ENCODE results near the gene KCNN3. TPM values are rescaled to one million over a fixed set of nuclear protein-coding genes. Genes with fewer than 3 reads are reported as not detected.
A peak's percentile ranks its signal among the peaks of the same experiment; 100 is the strongest.

KCNN3 gene
- total RNA-seq, 1 experiment from 2014 or later = 0.40 TPM

DNA sequence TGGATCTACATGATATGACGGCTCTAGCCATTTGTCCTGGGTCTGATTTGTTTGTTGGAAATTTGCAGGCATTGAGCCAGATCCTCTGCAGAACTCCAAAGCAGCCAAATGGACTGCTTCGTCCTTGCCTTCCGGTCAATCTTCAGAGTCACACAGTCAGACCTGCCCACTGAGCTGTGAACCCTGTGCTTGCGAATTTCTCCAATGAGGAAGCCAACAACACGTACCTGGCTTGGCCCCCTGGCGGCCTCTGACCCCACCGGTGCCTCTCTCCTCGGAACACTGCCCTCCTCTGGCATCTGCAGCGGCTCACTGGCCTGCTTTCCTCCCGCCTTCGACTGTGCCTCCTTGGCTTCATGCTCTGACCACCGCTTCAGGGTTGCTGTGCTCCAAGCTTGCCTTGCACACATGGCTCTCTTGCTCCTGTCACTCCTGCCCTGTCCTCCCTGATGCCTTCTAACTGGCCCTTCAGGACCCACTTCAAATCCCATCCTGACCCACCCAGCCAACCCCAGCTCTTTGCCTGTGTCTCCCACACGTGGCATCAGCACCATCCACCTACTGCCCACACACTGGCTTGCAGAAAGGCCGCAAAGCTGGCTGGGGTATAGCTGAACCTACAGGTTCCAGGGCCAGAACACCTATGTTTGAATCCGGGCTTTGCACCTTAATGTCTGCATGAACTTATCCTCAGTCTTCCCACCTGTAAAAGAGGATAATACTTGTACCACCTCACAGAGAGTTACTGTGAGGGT is 128.2 kb downstream of the KCNN3 start:
- no peak for DNase-seq (ENCODE audit: extremely low read depth, low read depth)

DNA sequence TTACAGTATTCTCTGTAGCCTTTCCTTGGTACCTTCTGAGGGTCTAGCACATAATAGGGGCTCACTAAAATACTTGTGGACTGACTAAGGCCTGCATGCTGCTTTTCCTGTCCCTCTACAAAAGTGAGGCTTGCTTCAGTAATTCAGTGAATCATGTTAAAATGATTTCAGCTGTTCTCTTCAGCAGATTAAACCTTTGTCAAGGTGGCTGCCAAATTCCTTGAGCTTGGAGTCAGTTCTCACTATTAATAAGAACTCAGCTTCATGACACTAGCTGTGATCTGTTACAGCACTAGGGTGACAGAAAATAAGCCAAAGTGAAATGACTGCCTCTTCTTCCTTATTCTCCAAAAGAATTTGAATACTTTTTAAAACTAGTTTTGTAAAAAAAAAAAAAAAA is 128.8 kb downstream of the KCNN3 start:
- DNase-seq (ENCODE audit: extremely low read depth, low read depth) = no peak

DNA sequence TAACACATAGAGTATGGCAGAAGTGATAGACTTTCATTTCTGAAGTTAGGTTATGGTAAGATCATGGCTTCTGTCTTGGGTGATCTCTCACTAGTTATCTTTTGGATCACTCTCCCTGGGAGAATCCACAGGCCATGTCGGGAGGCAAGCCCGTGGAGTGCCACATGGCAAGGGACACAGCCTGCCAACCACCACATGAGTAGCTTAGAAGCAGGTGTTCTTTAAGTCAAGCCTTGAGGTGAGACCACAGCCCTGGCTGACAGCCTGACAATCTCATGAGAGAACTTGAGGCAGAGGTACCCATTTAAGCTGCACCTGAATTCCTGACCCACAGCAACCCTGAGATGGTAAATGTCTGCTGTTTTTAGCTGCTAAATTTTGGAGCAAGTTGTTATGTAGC is 130.4 kb downstream of the KCNN3 start:
- no peak for DNase-seq (ENCODE audit: extremely low read depth, low read depth)

DNA sequence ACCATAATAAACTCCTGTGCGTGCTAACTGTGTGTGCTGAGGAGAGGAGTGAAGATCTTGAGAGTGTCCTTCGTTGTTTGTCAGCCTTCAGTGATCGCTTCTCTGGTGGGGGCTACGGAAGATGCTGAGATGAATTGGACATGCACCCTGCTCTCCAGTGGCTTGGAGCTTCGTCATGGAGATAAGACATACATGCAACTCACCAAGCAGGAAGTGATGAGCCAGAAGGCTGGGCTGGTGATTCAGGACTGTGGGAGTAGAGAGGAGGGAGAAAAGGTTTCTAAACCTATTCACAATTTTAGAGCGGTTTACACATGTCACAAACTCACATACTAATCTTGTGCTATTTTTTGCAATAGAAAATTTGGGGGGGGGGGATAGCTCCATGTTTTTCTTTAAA is 133.2 kb downstream of the KCNN3 start:
- DNase-seq (ENCODE audit: extremely low read depth, low read depth) = peak; percentile 28

DNA sequence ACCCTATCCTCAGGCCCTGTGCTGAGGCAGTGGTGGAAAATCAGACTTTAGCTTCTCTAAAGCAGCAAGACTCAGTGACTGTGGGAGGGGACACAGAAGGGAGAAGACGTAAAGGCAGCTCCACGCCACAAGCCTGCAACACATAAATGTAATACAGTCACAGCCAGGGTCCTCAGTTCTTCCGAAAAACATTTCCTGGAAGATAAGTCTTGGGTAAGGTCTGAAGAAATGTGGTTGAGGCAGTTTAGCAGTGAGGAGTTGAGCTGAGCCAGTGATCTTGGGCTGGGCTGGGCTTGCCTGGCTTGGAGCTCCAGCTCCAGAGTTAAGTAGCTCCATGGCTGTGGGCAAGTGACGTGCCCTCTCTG is 134.3 kb downstream of the KCNN3 start:
- no peak for DNase-seq (ENCODE audit: extremely low read depth, low read depth)

DNA sequence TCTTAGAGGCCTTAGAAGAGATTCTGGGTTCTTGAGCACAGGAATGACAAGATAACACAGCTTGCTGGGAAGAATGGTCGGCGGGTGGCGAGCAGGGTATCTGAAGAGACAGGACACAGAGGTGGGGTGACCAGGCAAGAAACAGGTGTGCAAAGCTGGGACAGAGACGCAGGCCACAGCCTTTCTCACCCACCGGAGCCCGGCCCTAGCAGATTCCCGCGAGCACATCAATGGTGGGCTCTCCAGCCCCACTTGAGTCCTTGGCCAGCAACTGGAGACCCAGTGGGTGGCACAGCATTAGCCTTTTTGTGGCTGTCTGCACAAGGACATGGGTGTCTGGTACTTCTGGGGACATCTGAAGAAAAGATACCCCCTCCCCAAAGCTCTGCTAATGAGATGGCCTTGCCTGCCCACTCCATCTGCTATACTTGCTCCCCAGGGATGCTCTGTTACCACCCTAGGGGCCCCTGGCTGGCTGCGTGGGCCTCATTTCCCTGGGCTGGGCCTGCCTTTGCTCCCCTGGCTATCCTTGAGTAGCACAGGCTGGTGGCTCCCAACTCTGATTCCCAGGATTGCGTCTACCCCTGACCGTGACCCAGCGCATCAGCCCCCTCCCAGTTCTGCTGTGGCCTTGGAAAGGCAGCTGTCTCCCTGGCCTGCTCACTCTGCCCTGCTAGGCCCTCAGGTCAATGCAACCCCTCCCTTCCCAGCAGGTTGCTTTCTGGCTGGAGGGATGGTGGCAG is 134.8 kb downstream of the KCNN3 start:
- DNase-seq (ENCODE audit: extremely low read depth, low read depth) = no peak

DNA sequence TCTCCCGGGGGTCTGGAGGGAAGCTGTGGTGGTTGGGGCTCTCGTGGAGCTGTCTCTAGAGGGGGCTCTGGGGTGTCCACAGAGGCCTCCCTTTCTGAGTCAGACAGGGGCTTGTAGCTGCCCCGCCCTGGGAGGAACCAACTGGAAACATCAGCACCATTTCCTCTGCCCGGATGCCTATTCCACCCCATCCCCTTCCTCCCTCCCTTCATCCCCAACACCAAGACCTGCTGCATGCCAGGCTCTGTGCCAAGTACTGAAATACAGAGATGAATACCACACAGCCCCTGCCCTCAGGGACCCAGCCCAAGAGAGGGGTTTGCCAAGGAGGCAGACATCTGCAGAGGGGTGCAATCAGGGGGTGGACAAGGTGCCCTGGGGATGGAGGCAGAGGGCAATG is 136.5 kb downstream of the KCNN3 start:
- DNase-seq (ENCODE audit: extremely low read depth, low read depth) = no peak

DNA sequence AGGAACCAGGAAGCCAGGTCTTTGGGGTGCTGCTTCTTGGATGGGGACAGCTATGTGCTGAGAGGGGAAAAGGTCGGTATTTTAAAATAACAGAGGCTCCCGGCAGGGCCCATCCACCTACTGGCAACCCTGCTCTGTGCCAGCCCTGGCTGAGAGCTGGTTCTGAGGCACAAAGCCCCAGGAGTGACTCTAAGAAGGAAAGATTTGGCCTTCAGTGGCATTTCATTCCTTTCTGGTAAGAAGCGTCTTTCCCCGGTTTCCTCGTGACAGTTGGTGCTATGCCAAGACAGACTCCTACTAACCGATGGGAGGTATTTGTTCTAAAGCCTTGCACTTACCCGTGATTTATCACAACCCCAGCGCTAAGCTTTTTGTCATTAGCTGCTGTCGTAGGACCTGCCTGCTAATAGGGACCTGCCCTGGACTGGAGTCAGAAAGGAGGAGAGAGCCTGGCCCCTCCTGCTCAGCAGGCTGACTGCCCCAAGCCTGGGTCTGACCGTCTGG is 139.0 kb downstream of the KCNN3 start:
- DNase-seq (ENCODE audit: extremely low read depth, low read depth) = peak; percentile 91

DNA sequence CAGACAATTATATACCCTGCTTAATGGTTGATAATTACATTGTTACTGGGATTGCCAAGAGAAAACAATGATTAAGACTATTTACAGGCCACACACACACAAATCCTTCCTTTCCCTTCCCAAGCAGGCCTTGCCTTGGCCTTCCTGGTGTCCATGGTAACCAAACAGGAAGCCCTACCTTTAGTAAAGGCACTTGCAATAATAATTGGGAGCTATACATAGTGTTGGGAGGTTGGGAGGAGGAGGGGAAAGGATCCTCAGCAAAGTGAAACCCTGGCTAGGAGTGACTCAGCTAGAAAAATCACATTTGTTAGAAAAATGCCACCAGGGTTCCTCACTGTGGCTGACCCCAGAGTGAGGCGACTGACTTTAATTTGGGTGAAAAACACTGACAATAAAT is 139.8 kb downstream of the KCNN3 start:
- peak; percentile 83 for DNase-seq (ENCODE audit: extremely low read depth, low read depth)

DNA sequence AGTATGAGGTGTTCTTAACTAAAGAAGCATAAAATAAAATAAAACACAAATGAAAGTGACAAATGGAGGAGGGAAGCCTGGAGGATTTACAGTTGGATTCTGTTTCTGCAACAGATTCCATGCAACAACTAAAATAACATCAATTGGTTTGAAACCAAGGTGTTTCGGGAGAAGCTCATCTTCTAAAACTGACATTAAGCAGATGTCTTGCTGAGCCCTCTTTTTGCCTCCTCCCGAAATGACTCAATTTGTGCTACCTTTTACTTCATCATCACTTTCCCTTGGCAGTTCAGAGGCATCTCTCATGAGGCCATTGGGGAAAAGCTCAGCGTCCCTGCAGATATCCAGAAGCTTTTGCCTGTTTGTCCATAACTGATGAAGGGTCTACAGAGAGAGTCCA is 140.5 kb downstream of the KCNN3 start:
- DNase-seq (ENCODE audit: extremely low read depth, low read depth) = no peak

DNA sequence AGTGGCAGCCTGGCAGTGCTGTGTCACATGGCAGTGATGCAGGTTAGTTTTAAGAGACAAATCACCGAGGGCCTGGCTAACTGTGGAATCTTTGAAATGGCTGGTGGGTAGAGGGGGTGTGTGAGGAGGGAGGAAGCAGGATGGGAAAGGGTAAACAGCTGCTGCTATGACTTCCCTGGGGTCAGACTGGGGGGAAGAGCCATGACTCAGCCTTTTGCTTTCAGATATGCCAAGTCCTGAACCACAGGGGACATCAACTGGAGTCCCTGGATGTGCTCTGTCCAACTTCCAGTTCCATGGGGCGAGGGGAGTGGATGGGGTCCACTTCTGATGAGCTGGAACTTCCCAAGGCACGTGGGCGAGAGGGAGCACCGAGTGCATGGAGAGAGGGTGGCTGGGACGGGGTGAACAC is 141.0 kb downstream of the KCNN3 start:
- DNase-seq (ENCODE audit: extremely low read depth, low read depth) = no peak

DNA sequence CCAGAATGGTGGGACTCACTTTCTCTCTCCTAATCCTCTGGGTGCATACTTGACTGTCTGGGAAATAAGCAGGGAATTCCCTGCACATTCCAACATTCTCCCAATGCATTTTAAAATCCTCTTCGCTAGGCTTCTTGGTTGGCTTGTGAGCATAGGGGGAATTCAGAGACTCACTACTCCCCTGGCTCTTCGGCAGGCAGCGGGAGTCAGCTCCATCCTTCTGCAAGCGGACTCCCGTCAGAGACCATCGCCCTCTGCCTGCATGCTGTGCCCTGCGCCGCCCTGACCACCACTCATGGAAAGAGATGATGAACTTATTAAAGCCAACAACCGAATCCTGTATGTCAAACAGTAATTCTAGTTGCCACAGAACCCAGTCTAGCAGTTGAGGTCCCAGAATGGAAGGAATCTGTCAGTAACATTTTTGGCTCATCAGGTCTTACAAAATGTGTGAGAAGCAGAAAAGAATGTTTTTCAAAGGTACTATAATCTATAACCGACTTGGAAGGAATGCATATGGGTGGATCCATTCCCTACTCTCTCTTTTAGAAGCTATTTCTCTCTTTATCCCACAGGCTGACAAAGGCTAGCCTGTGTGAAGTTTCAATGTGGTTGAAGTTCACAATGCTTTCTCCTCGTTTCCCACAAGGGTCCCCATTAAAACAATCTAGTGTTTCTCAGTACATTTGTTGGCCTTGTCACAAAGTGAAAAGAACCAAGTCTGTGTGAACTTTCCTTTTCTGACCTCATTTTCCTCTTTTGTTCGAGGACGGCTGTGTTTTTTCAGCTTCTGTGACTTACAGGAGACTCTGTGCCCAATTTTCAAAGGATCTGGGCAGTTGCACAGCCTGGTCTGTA is 143.0 kb downstream of the KCNN3 start:
- no peak for DNase-seq (ENCODE audit: extremely low read depth, low read depth)

DNA sequence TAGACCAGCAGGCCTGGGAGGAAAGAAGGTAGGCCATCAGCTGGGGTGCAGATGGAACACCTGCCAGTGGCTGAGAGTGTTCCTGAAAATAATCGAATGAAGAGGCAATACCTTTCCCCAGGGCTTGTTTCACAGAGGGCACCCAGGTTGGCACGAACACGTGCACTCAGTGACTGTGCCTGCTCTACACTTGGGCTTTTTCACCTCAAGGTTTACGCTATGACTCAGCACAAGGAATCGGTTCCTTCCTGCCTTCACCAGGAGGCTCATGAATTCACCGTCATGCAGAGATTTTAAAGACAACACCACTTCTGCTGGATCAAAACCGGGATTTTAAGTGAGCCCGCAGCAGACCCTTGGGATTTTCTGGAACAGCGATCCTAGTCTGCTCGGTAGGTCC is 143.6 kb downstream of the KCNN3 start:
- DNase-seq (ENCODE audit: extremely low read depth, low read depth) = peak; percentile 64

DNA sequence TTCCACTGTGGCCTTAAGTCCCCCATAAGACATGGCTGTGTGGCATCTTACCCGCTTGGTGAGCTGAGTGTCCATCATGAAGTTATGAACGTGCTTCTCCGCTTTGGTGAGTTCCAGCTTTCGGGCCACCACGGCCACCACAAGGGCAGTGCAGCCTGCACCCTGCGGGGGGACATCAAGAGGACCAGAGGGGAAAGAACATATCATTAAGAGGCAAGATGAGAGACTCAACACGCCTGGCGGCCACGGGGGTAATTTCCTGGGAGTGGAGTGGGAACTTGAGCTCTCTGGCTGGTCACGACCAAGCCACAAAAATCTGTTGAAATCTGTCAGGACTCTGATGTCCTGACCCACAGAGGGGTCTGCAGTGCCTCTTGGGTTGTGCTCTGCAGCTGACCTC is 144.2 kb downstream of the KCNN3 start:
- no peak for DNase-seq (ENCODE audit: extremely low read depth, low read depth)

DNA sequence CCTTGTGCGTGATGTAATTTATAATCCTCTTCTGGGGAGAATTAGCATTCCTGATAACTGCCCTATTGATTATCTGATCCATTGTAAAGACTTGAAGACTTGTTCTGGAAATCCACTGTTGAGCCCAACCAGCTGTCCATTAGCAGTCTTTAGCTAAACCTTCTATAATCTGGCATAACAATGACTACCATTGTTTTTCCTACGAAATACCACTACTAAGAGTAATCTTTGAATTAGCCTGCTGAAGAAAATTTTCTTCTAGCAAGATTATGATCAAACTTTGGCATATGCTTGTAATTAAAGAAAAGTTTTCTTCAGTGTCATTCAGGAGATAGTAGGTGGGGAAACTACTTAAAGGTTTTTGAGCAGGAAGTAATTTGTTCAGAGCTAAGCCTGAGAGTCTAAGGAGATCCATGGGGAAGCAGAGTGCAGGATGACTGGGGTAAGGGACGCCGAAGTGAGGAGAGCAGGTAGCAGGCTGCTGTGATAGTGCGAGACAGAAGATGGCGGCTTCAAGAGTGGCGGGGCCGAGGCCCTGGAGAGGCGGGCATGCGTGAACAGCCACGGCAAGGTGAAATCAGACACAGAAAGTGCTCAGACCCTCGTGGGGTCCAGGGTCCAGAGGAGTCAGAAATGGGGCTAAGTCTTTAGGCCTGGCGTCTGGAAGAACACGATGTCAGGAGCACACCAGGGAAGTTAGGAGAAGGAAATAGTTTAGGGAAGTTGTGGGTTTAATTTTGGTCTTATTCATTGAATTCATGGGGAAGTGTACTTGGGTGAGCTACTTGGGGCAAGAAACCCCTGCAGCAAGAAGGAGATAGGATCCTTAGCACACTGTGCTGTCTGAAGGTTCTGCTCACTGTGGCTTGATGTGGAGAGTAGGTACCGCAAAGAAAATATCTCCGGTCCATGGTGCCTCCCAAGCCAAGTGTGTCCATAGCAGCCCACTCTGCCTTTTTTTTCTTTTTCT is 149.5 kb downstream of the KCNN3 start:
- DNase-seq (ENCODE audit: extremely low read depth, low read depth) = no peak

DNA sequence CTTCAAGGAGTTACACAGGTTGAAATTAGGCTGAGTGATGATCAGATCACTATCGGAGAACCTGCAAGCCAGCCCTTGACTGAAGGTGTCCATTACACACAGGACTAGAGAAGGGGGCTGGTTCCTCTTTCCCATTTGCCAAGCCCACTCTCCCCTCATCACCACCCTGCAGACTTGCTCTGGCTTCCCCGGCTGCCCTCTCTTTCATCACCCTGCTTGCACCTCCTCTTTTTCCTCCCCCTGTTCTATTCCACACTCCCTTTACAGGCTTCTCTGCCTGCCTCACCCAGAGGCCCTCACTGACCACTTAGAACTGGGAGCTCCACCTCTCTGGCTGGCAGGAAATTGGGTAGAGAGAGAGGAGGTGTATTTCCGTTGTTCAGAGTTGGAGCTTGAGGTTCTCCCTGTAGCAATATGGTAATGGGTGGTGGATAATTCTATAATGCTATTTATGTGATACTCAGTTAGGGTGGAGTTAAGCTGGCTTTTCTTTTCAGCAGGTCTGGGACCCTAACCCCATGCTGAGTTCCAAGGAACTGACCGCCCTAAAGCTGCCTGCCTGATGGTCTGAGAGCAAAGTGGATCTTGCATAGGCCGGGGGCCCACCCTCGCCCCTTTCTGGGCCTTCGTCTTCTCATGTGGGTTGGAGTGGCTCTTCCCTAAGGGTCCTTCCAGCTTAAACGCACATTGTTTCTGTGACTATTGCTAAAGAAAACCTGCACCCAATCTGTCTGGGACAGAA is 150.3 kb downstream of the KCNN3 start:
- no peak for DNase-seq (ENCODE audit: extremely low read depth, low read depth)

DNA sequence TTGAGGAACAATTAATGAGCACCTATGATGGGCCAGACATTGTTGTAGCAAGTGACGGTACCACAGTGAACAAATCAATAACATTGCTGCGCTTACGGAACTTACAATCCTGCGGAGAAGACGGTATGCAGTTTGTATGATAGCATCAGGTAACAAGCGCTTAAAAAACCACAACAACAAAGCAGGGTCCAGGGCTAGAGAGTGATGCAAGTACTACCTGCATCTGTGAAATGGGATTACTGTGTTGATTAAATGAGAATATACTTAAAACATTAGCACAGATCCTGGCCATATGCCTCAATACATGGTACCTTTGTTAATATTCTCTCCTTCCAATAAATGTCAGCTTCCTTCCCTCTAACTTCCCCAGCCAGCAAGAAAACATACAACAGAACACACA is 151.5 kb downstream of the KCNN3 start:
- DNase-seq (ENCODE audit: extremely low read depth, low read depth) = no peak

DNA sequence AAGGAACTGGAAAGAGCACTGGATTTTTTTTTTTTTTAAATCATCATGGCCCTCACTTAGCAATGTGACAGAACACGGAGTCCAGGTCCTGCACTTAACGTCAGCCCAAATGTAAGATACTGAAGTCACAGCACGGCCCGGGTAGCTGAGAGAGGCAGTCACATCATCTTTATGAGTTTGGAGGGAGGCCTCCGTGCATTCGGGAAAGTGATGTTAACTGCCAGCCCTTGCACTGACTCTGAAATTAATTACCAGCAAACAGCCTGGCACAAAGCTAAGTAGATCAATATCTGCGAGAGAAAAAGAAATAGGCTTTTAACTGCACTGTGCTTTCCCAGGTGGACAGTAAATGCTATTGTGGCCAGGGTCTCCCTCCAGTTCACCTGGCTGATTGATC is 152.6 kb downstream of the KCNN3 start:
- DNase-seq (ENCODE audit: extremely low read depth, low read depth) = no peak

Data from NCI-H460 (cell line).